DND-41 (cell line): ENCODE measurements around the gene RSL24D1.

ENCODE experiments used
- EZH2 ChIP-seq: IDR thresholded peaks from 3 replicates; pipeline ENCODE4 v1.6.1; 2012; ENCODE audit warnings: borderline replicate concordance, low read depth, mild to moderate bottlenecking, moderate library complexity, low read length, inconsistent platforms; ENCODE audit not compliant: severe bottlenecking
- TF ChIP-seq, protein P1 (sequence below): IDR thresholded peaks from 2 replicates; pipeline ENCODE4 v1.5.1; 2012; ENCODE audit warnings: borderline replicate concordance, low read length, moderate library complexity, mild to moderate bottlenecking; ENCODE audit not compliant: poor library complexity, severe bottlenecking; ENCODE audit errors: extremely low read depth

DNA sequence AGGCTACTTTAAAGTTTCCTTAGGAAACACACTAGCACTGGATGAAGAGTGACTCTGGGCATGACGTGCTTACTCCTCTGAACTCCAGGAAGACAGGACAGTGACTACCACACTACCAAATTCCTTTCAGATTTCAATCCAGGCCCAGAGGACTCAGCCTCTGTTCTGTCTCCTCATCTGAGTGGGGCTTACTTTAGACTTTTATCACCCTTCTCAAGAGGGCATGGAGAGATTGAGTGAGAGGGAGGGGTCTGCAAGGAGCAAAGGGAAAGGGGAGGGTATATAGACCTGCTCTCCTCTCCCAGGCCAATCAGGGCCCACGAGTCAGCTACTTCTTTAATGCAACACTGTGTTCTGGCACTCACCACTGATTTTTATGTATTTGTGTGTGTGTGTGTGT is 29.4 kb upstream of the RSL24D1 start:
- TF ChIP-seq, protein P1, sequence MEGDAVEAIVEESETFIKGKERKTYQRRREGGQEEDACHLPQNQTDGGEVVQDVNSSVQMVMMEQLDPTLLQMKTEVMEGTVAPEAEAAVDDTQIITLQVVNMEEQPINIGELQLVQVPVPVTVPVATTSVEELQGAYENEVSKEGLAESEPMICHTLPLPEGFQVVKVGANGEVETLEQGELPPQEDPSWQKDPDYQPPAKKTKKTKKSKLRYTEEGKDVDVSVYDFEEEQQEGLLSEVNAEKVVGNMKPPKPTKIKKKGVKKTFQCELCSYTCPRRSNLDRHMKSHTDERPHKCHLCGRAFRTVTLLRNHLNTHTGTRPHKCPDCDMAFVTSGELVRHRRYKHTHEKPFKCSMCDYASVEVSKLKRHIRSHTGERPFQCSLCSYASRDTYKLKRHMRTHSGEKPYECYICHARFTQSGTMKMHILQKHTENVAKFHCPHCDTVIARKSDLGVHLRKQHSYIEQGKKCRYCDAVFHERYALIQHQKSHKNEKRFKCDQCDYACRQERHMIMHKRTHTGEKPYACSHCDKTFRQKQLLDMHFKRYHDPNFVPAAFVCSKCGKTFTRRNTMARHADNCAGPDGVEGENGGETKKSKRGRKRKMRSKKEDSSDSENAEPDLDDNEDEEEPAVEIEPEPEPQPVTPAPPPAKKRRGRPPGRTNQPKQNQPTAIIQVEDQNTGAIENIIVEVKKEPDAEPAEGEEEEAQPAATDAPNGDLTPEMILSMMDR: no peak
- TF ChIP-seq EZH2: no peak
